Lung (tissue), 16 donors: ENCODE results near the gene POLR1D. TPM values are rescaled to one million over a fixed set of nuclear protein-coding genes. Genes with fewer than 3 reads are reported as not detected.

Experiments used
- ATAC-seq: fragments of 200-7000 bp; cut with Tn5 transposase; one replicate; pipeline ENCODE4 v1.9.1; 2020; ENCODE audit warnings: moderate number of reproducible peaks; ENCODE audit not compliant: insufficient read depth, low FRiP score
- DNase-seq, 3 donors: peaks; one replicate each; pipeline ENCODE4 v3.0.0-alpha.2; 2013 to 2017
- H3K27ac ChIP-seq, 2 donors: one replicate each; pipeline ENCODE4 v1.5.1; 2013; ENCODE audit warnings: mild to moderate bottlenecking in 2 of 2, moderate library complexity in 2 of 2, control low read depth in 1 of 2, inconsistent platforms in 1 of 2, low read depth in 1 of 2, low read length in 1 of 2
- H3K27me3 ChIP-seq, 3 donors: one replicate each; pipeline ENCODE4 v1.5.1; 2013; ENCODE audit warnings: low read length in 2 of 3; ENCODE audit not compliant: control insufficient read depth in 3 of 3, insufficient read depth in 3 of 3
- H3K36me3 ChIP-seq, 4 donors: one replicate each; pipeline ENCODE4 v1.5.1; 2013; ENCODE audit warnings: low read length in 4 of 4, mild to moderate bottlenecking in 1 of 4, moderate library complexity in 1 of 4; ENCODE audit not compliant: control insufficient read depth in 4 of 4, insufficient read depth in 4 of 4
- H3K4me1 ChIP-seq, 5 donors: one replicate each; pipeline ENCODE4 v1.5.1; 2013; ENCODE audit warnings: low read length in 5 of 5, mild to moderate bottlenecking in 2 of 5, moderate library complexity in 1 of 5; ENCODE audit not compliant: control insufficient read depth in 5 of 5, insufficient read depth in 5 of 5
- H3K4me3 ChIP-seq: one replicate; pipeline ENCODE4 v1.5.1; 2013; ENCODE audit warnings: mild to moderate bottlenecking, control low read depth, moderate library complexity
- H3K9ac ChIP-seq, 2 donors: one replicate each; pipeline ENCODE4 v1.5.1; 2013; ENCODE audit warnings: low read length in 2 of 2, control low read depth in 1 of 2; ENCODE audit not compliant: insufficient read depth in 1 of 2
- H3K9me3 ChIP-seq, 4 donors: one replicate each; pipeline ENCODE4 v1.5.1; 2013; ENCODE audit warnings: low read length in 3 of 4, mild to moderate bottlenecking in 1 of 4, moderate library complexity in 1 of 4; ENCODE audit not compliant: control insufficient read depth in 4 of 4, insufficient read depth in 3 of 4
- CTCF ChIP-seq: IDR thresholded peaks from 2 replicates; pipeline ENCODE4 v1.5.1; 2012; ENCODE audit warnings: mild to moderate bottlenecking; ENCODE audit errors: control extremely low read depth, extremely low read depth
- WGBS, 2 donors: extraction: QIAGEN DNeasy Blood & Tissue Kit; methylation state at CpG; one replicate each; pipeline ENCODE4 v1.1.7; 2013; 5-methylcytosine and 5-hydroxymethylcytosine counted together
- long read RNA-seq, 5 donors: transcript quantifications; one replicate each; lab custom pipeline, GENCODE V29; 2026
- polyA plus RNA-seq, 2 donors: library from polyadenylated mRNA; stranded (reverse); fragments of 200-250 nt; gene quantifications; one replicate each; pipeline ENCODE4 v1.2.1, GENCODE V29; 2013
- total RNA-seq, 2 donors: library from RNA; depleted of rRNA in 1 of 2; stranded (reverse); fragments of >200 nt in 1 of 2; gene quantifications; one replicate each; pipeline ENCODE4 v1.2.1, GENCODE V29; 2014 to 2021
- donor health status: control.
- donor health status: control.
- donor health status: Bipolar disorder and iron deficiency.
- donor health status: healthy.
- donor health status: DM: yes; HTN: yes; CAD: no.

Gene POLR1D
- total RNA-seq = 100 to 1,000 TPM in 1 of 2 donors, 10 to 100 TPM in 1; 99.5 to 109 TPM
- polyA plus RNA-seq = 100 to 1,000 TPM in 1 of 2 donors, 10 to 100 TPM in 1; 93.8 to 132 TPM
- long read RNA-seq, donor 1, transcript POLR1D-201 (2 exons, 1,166 nt) = major isoform, 36 of 65 reads
- long read RNA-seq, donor 1, transcript POLR1D-203 (3 exons, 2,036 nt) = minor isoform, 20 of 65 reads
- long read RNA-seq, donor 1, transcript POLR1D-211 (1 exons, 1,634 nt) = minor isoform, 5 of 65 reads
- long read RNA-seq, donor 1, partial matches to known transcripts = 0 of 65 reads
- long read RNA-seq, donor 1, other reads (novel, unspliced or antisense) = 0 of 65 reads
- long read RNA-seq, donor 2, transcript POLR1D-201 (2 exons, 1,166 nt) = major isoform, 16 of 46 reads
- long read RNA-seq, donor 2, transcript POLR1D-203 (3 exons, 2,036 nt) = minor isoform, 14 of 46 reads
- long read RNA-seq, donor 2, partial matches to known transcripts = 11 of 46 reads
- long read RNA-seq, donor 2, other reads (novel, unspliced or antisense) = 0 of 46 reads
- long read RNA-seq, donor 3, transcript POLR1D-201 (2 exons, 1,166 nt) = major isoform, 33 of 43 reads
- long read RNA-seq, donor 3, partial matches to known transcripts = 0 of 43 reads
- long read RNA-seq, donor 3, other reads (novel, unspliced or antisense) = 0 of 43 reads
- long read RNA-seq, donor 4, transcript POLR1D-201 (2 exons, 1,166 nt) = major isoform, 19 of 43 reads
- long read RNA-seq, donor 4, transcript POLR1D-211 (1 exons, 1,634 nt) = minor isoform, 8 of 43 reads
- long read RNA-seq, donor 4, transcript POLR1D-203 (3 exons, 2,036 nt) = minor isoform, 11 of 43 reads
- long read RNA-seq, donor 4, partial matches to known transcripts = 0 of 43 reads
- long read RNA-seq, donor 4, other reads (novel, unspliced or antisense) = 0 of 43 reads
- long read RNA-seq, donor 5, transcript POLR1D-201 (2 exons, 1,166 nt) = major isoform, 47 of 95 reads
- long read RNA-seq, donor 5, transcript POLR1D-203 (3 exons, 2,036 nt) = minor isoform, 37 of 95 reads
- long read RNA-seq, donor 5, transcript POLR1D-211 (1 exons, 1,634 nt) = minor isoform, 8 of 95 reads
- long read RNA-seq, donor 5, partial matches to known transcripts = 0 of 95 reads
- long read RNA-seq, donor 5, other reads (novel, unspliced or antisense) = 0 of 95 reads

- Histone ChIP-seq H3K4me1 (peaks cover 3 to 29% (median 12%) of the 10 kb centered on the region in 5 donors), H3K4me3 (peak within 1 kb of the TSS; percentile 62), H3K9ac (peak within 1 kb of the TSS; percentile 59 to 94), H3K36me3 (peaks cover 0 to 22% (median 12%) of the 10 kb centered on the region in 4 donors), H3K9me3 (no peaks in the 10 kb centered on the region), H3K27me3 (no peaks in the 10 kb centered on the region), H3K27ac (peak within 1 kb of the TSS; percentile 88 to 99)
- 1% methylated on average over 54 to 71 of the region's 71 CpGs for WGBS, 2 donors
- peak; percentile 76 to 88 (median 79) for DNase-seq
- peak; percentile 73 for ATAC-seq
- no peak for TF ChIP-seq CTCF
These were observed at the start of gene POLR1D for GRCh38 chr13:27621366-27622101. TSS of gene POLR1D (plus strand) at chr13:27621892. CDS start at chr13:27621984, 92 bp downstream.

GRCh38 chr13:27572234-27572901, 49.3 kb upstream of the POLR1D start:
- Histone ChIP-seq H3K4me3 (no peak overlapping the region), H3K27ac (no peak overlapping the region), H3K27me3 (no peaks in the 10 kb centered on the region), H3K36me3 (peaks cover 3 to 11% (median 6%) of the 10 kb centered on the region in 4 donors), H3K4me1 (peaks cover 0 to 4% (median 2%) of the 10 kb centered on the region in 5 donors), H3K9me3 (no peaks in the 10 kb centered on the region), H3K9ac (no peak overlapping the region)
- DNase-seq (no peak), ATAC-seq (no peak)
- no peak for TF ChIP-seq CTCF

- Histone ChIP-seq H3K27me3 (no peaks in the 10 kb centered on the region), H3K4me3 (no peak overlapping the region), H3K4me1 (peaks cover 0 to 7% (median 2%) of the 10 kb centered on the region in 5 donors), H3K9ac (no peak overlapping the region), H3K9me3 (no peaks in the 10 kb centered on the region), H3K27ac (no peak overlapping the region), H3K36me3 (peaks cover 0 to 9% (median 2%) of the 10 kb centered on the region in 4 donors)
- DNase-seq (no peak), ATAC-seq (no peak)
- TF ChIP-seq CTCF = no peak
- WGBS, 2 donors = 76% methylated on average over 2 of the region's 2 CpGs
These were observed 48.4 kb upstream of the POLR1D start for GRCh38 chr13:27573265-27573664.
